ENCODE measurements around the gene TTC9.

TTC9 gene

DNA sequence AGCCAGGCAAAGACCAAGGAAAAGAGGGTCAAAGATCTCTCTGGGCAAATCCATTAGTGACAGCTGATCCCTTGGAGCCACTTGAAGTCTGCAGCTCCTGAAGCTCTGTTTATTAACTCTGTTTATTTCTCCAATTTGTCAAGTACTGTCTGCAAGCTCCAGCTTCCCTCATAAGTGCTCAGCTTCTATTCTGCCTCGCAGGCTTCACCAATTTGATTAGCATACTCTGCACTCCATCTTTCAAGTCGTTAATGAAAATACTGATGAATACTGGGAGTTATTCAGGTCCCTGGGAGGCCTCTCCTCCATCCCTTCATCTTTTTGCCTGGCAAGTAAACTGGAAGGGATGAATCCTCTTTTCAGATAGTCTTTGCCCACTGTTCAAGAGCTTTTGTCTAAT lies 54.3 kb downstream of the TTC9 start:
- no peak for ATAC-seq (ENCODE audit: insufficient read depth, low read depth)
- H3K36me3 ChIP-seq (ENCODE audit: insufficient read depth, low read length), result no peaks in the 10 kb centered on the region
- H3K9me3 ChIP-seq (ENCODE audit: insufficient read depth, low read length, severe bottlenecking), result no peaks in the 10 kb centered on the region

DNA sequence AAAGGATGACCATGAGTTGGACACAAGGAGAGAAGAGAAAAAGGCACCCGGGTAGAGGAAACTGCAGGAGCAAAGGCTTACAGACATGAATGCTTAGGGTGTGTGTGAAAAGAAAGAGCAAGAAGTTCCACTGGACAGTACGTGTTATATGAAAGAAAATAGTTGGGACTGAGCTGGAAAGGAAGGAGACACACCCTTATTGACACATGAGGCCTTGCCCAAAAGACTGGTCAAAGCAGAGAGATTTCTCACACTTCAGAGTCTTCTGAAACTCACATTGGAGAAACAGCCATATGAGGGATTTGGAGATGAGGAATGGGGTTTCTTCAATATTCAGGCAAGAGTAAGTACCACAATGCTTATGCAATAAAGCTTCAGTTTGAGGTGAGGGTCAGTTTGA lies 56.0 kb downstream of the TTC9 start:
- no peaks in the 10 kb centered on the region for H3K4me1 ChIP-seq (ENCODE audit: insufficient read depth, low read length)
- no peak overlapping the region for H3K4me2 ChIP-seq (ENCODE audit: insufficient read depth, low read length)
- no peak overlapping the region for H3K27ac ChIP-seq (ENCODE audit: low read length)
- no peaks in the 10 kb centered on the region for H3K36me3 ChIP-seq (ENCODE audit: insufficient read depth, low read length)
- H3K27me3 ChIP-seq (ENCODE audit: insufficient read depth, low read length, poor library complexity), result peaks cover 3% of the 10 kb centered on the region
- TF ChIP-seq EZH2 (IDR thresholded peaks at IDR 0.05; ENCODE audit: borderline replicate concordance, low read depth, low read length, severe bottlenecking) (no peak), CTCF (IDR thresholded peaks at IDR 0.05; ENCODE audit: borderline replicate concordance, extremely low read depth, low read length, poor library complexity, severe bottlenecking) (no peak)
- no peak overlapping the region for H3K9ac ChIP-seq (ENCODE audit: low read depth, low read length)
- DNase-seq (no peak), ATAC-seq (ENCODE audit: insufficient read depth, low read depth) (no peak)
- H4K20me1 ChIP-seq (ENCODE audit: insufficient read depth, low read length), result no peaks in the 10 kb centered on the region
- H3K79me2 ChIP-seq (ENCODE audit: insufficient read depth, low read length), result no peaks in the 10 kb centered on the region
- no peak overlapping the region for H3K4me3 ChIP-seq (ENCODE audit: low read depth in 1 of 2, low read length in 2 of 2)
- H2AFZ ChIP-seq (ENCODE audit: low read depth, low read length), result no peak overlapping the region
- no peaks in the 10 kb centered on the region for H3K9me3 ChIP-seq (ENCODE audit: insufficient read depth, low read length, severe bottlenecking)

More for the DNA sequence above, 54.3 kb downstream of the TTC9 start:
- Histone ChIP-seq H4K20me1 (ENCODE audit: insufficient read depth, low read length) (no peaks in the 10 kb centered on the region), H3K4me2 (ENCODE audit: insufficient read depth, low read length) (no peak overlapping the region), H3K9ac (ENCODE audit: low read depth, low read length) (no peak overlapping the region), H2AFZ (ENCODE audit: low read depth, low read length) (no peak overlapping the region), H3K79me2 (ENCODE audit: insufficient read depth, low read length) (no peaks in the 10 kb centered on the region), H3K27me3 (ENCODE audit: insufficient read depth, low read length, poor library complexity) (peaks cover 3% of the 10 kb centered on the region), H3K27ac (ENCODE audit: low read length) (no peak overlapping the region), H3K4me1 (ENCODE audit: insufficient read depth, low read length) (no peaks in the 10 kb centered on the region), H3K4me3 (ENCODE audit: low read depth in 1 of 2, low read length in 2 of 2) (no peak overlapping the region)
- no peak for TF ChIP-seq EZH2 (IDR thresholded peaks at IDR 0.05; ENCODE audit: borderline replicate concordance, low read depth, low read length, severe bottlenecking)
- no peak for TF ChIP-seq CTCF (IDR thresholded peaks at IDR 0.05; ENCODE audit: borderline replicate concordance, extremely low read depth, low read length, poor library complexity, severe bottlenecking)
- no peak for DNase-seq

- H3K9me3 ChIP-seq (ENCODE audit: insufficient read depth, low read length, severe bottlenecking), result no peaks in the 10 kb centered on the region
- H2AFZ ChIP-seq (ENCODE audit: low read depth, low read length), result no peak overlapping the region
- no peak overlapping the region for H3K9ac ChIP-seq (ENCODE audit: low read depth, low read length)
- TF ChIP-seq EZH2 (IDR thresholded peaks at IDR 0.05; ENCODE audit: borderline replicate concordance, low read depth, low read length, severe bottlenecking) (no peak), CTCF (IDR thresholded peaks at IDR 0.05; ENCODE audit: borderline replicate concordance, extremely low read depth, low read length, poor library complexity, severe bottlenecking) (no peak)
- peaks cover 3% of the 10 kb centered on the region for H3K27me3 ChIP-seq (ENCODE audit: insufficient read depth, low read length, poor library complexity)
- DNase-seq, result no peak
- ATAC-seq (ENCODE audit: insufficient read depth, low read depth), result no peak
- no peak overlapping the region for H3K27ac ChIP-seq (ENCODE audit: low read length)
- H3K4me1 ChIP-seq (ENCODE audit: insufficient read depth, low read length), result no peaks in the 10 kb centered on the region
- H3K79me2 ChIP-seq (ENCODE audit: insufficient read depth, low read length), result no peaks in the 10 kb centered on the region
- H3K4me3 ChIP-seq (ENCODE audit: low read depth in 1 of 2, low read length in 2 of 2), result no peak overlapping the region
- no peak overlapping the region for H3K4me2 ChIP-seq (ENCODE audit: insufficient read depth, low read length)
- no peaks in the 10 kb centered on the region for H3K36me3 ChIP-seq (ENCODE audit: insufficient read depth, low read length)
- H4K20me1 ChIP-seq (ENCODE audit: insufficient read depth, low read length), result no peaks in the 10 kb centered on the region
These were observed 56.6 kb downstream of the TTC9 start for GRCh38 chr14:70698288-70698687.

DNA sequence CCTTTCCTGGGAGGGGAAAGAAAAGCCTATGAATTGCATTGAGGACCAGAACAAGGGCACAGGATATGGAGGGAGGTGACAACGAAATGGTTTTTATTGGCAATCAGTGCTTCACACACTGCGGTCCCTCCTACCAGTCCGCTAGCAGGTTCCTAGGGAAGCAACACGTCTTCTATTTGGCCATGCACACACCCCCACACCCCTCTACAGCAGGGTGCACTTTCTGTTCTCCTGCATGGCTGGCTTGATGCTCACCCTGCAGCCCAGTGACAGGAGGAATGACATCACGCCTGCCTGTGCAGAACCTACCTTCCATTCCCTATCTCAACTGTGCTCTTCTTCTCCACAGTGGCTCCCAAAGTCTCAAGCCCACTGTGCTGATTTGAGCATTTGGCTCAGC lies 57.9 kb downstream of the TTC9 start:
- TF ChIP-seq CTCF (IDR thresholded peaks at IDR 0.05; ENCODE audit: borderline replicate concordance, extremely low read depth, low read length, poor library complexity, severe bottlenecking), result no peak
- no peak for TF ChIP-seq EZH2 (IDR thresholded peaks at IDR 0.05; ENCODE audit: borderline replicate concordance, low read depth, low read length, severe bottlenecking)
- Histone ChIP-seq H3K9ac (ENCODE audit: low read depth, low read length) (no peak overlapping the region), H3K4me1 (ENCODE audit: insufficient read depth, low read length) (no peaks in the 10 kb centered on the region), H3K27ac (ENCODE audit: low read length) (no peak overlapping the region), H3K4me3 (ENCODE audit: low read depth in 1 of 2, low read length in 2 of 2) (no peak overlapping the region), H4K20me1 (ENCODE audit: insufficient read depth, low read length) (no peaks in the 10 kb centered on the region), H3K27me3 (ENCODE audit: insufficient read depth, low read length, poor library complexity) (peaks cover 3% of the 10 kb centered on the region), H3K79me2 (ENCODE audit: insufficient read depth, low read length) (no peaks in the 10 kb centered on the region), H3K36me3 (ENCODE audit: insufficient read depth, low read length) (no peaks in the 10 kb centered on the region), H3K9me3 (ENCODE audit: insufficient read depth, low read length, severe bottlenecking) (no peaks in the 10 kb centered on the region), H3K4me2 (ENCODE audit: insufficient read depth, low read length) (no peak overlapping the region), H2AFZ (ENCODE audit: low read depth, low read length) (no peak overlapping the region)
- no peak for DNase-seq
- no peak for ATAC-seq (ENCODE audit: insufficient read depth, low read depth)
